Islet precursor cell (in vitro differentiated cells): ENCODE data around the gene RAB6B.

ENCODE experiments used
- DNase-seq: peaks from one replicate; pipeline ENCODE4 v3.0.0-alpha.2; 2018

RAB6B gene

GRCh38 chr3:133895208-133896001 lies at the start of gene RAB6B:
RAB6B (minus strand) TSS chr3:133895882; CDS start chr3:133895466, 416 bp downstream.
- DNase-seq: peak; percentile 72

GRCh38 chr3:133944641-133945380 lies 49.1 kb upstream of the RAB6B start:
- DNase-seq: no peak

- DNase-seq: peak; percentile 39
These were observed 48.5 kb upstream of the RAB6B start for GRCh38 chr3:133944181-133944580.

GRCh38 chr3:133943639-133944141 lies 48.0 kb upstream of the RAB6B start:
- DNase-seq: peak; percentile 50

GRCh38 chr3:133943031-133943535 lies 47.4 kb upstream of the RAB6B start:
- peak; percentile 34 for DNase-seq

- peak; percentile 36 for DNase-seq
These were observed 45.7 kb upstream of the RAB6B start for GRCh38 chr3:133941415-133941821.

- DNase-seq: peak; percentile 34
These were observed 44.9 kb upstream of the RAB6B start for GRCh38 chr3:133940536-133940935.

- DNase-seq: no peak
These were observed 43.8 kb upstream of the RAB6B start for GRCh38 chr3:133939463-133939835.

GRCh38 chr3:133938770-133939462 lies 43.2 kb upstream of the RAB6B start:
- DNase-seq: peak; percentile 54

GRCh38 chr3:133937756-133938601 lies 42.3 kb upstream of the RAB6B start:
- peak; percentile 20 for DNase-seq

GRCh38 chr3:133937061-133937686 lies 41.5 kb upstream of the RAB6B start:
- DNase-seq: peak; percentile 21

- DNase-seq: no peak
These were observed 40.4 kb upstream of the RAB6B start for GRCh38 chr3:133935843-133936769.

GRCh38 chr3:133934996-133935842 lies 39.5 kb upstream of the RAB6B start:
- DNase-seq: no peak

- peak; percentile 29 for DNase-seq
These were observed 38.6 kb upstream of the RAB6B start for GRCh38 chr3:133934073-133934970.

GRCh38 chr3:133933097-133934024 lies 37.7 kb upstream of the RAB6B start:
- peak; percentile 37 for DNase-seq

GRCh38 chr3:133932009-133932408 lies 36.3 kb upstream of the RAB6B start:
- no peak for DNase-seq

GRCh38 chr3:133931084-133931483 lies 35.4 kb upstream of the RAB6B start:
- peak; percentile 27 for DNase-seq
